K562 (cell line): ENCODE data around the gene FRYL. TPM values are rescaled to one million over a fixed set of nuclear protein-coding genes. Genes with fewer than 3 reads are reported as not detected.

Experiments used
- JUND ChIP-seq, 2 experiments: IDR thresholded peaks; 2 replicates in 1 of 2; 3 replicates in 1 of 2; pipeline ENCODE4 v1.6.1; 2011; ENCODE audit warnings: borderline replicate concordance in 2 of 2, low read depth in 2 of 2, low read length in 2 of 2, improper control_type of control experiment in 1 of 2, missing biosample characterization in 1 of 2, missing genetic modification characterization in 1 of 2, missing genetic modification reagents in 1 of 2
- SMARCA4 ChIP-seq: fragments of 450-650 bp; IDR thresholded peaks from 2 replicates; pipeline ENCODE4 v1.6.1; 2016
- TEAD1 ChIP-seq, 2 experiments: fragments of 450-650 bp in 1 of 2; sonication (generic) in 1 of 2; formaldehyde crosslinking; IDR thresholded peaks; 2 replicates each; pipeline versions ENCODE4 v1.4.0 to v1.8.0; 2020 to 2022; ENCODE audit warnings: mild to moderate bottlenecking in 2 of 2, missing genetic modification reagents in 1 of 2
- polyA plus RNA-seq, 8 experiments: library from polyadenylated mRNA; depleted of rRNA in 4 of 8; stranded (reverse) in 5 of 8; unstranded in 3 of 8; fragments of >200 nt; fragmentation: Nextera tagmentation in 2 of 8; fragmentation: Illumina TruSeq in 1 of 8; extraction: Ambion mirVana in 2 of 8; extraction: Trizol in 1 of 8; gene quantifications; 2 replicates each; pipeline versions ENCODE4 v1.2.1 to v1.2.3, GENCODE V29; 2011 to 2014; ENCODE audit warnings: inconsistent platforms in 1 of 8, missing spikeins in 1 of 8
- total RNA-seq, 7 experiments: library from RNA; depleted of rRNA in 6 of 7; stranded (reverse); fragments of >200 nt in 6 of 7; fragmentation: Illumina TruSeq in 2 of 7; extraction: Trizol in 2 of 7; gene quantifications; 2 replicates each; pipeline versions ENCODE4 v1.2.1 to v1.2.3, GENCODE V29; 2011 to 2021; ENCODE audit warnings: low replicate concordance in 1 of 7
- TF ChIP-seq, protein P1 (sequence below): fragments of 450-650 bp; formaldehyde crosslinking; conservative IDR thresholded peaks from 2 replicates; pipeline ENCODE4 v1.4.0; 2022; ENCODE audit warnings: mild to moderate bottlenecking, missing genetic modification characterization
- TF ChIP-seq, protein P2 (sequence below), 3 experiments: fragments of 200-800 bp in 1 of 3; sonication (Bioruptor generic) in 1 of 3; sonication (generic) in 1 of 3; formaldehyde crosslinking in 1 of 3; IDR thresholded peaks; 2 replicates each; pipeline versions ENCODE4 v1.6.1 to v1.8.0; 2016 to 2022; ENCODE audit warnings: mild to moderate bottlenecking in 2 of 3, missing compliant biosample characterization in 2 of 3, missing genetic modification characterization in 2 of 3, missing genetic modification reagents in 1 of 3
- TF ChIP-seq, protein P3 (sequence below), 3 experiments: fragments of 200-800 bp in 1 of 3; fragments of 250-450 bp in 1 of 3; fragments of 450-650 bp in 1 of 3; sonication (Bioruptor Pico) in 1 of 3; sonication (Bioruptor generic) in 1 of 3; formaldehyde crosslinking in 1 of 3; IDR thresholded peaks; 2 replicates each; pipeline versions ENCODE4 v1.6.1 to v1.8.0; 2016 to 2022; ENCODE audit warnings: mild to moderate bottlenecking in 2 of 3, missing genetic modification characterization in 2 of 3, missing compliant biosample characterization in 1 of 3, moderate library complexity in 1 of 3

Gene FRYL
- total and polyA plus RNA-seq, 9 of the 15 experiments (the other 6 are each of a cell fraction or from before 2014, with no cell fraction given), result 7.2 to 34.9 (median 15.9) TPM

DNA sequence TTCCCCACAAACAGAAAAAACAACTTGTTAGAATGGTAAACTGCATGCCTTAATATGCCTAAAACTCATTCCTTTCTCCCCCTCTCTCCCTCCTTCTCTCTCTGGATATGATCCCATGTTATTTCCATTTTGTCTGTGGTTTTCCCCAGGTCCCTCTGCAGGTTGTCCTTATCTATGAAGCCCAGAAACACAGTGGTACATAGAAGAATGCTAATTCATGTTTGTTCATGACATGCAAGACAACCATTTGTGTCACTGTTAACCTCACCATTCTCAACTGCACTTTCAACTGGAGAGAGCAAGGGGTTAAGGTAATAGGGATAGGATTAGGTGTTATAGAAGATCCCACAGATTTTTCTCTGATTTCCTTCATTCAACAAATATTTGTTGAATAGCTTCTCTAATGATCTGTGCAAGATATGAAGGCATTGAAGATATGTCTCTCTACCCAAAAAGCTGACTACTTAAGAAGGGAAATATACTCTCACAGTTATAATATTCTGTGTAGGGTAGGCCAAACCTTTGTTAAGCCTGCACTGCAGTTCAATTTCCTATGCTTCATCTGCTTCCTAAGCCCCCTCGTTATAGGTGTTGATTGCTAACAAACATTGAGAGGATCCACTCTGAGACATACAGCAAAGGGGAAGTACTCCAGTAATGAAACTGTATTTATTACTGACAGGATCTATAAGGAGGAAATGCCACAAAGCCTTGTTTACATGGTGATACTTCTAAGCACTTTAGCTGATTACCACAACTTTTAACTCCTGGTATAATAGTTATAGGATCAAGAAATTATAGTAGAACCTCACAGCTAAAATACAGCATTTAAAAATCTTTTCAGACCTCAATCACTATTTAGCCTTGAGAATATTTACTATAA, 96.1 kb downstream of the FRYL start (continued):
- TF ChIP-seq, protein P1, sequence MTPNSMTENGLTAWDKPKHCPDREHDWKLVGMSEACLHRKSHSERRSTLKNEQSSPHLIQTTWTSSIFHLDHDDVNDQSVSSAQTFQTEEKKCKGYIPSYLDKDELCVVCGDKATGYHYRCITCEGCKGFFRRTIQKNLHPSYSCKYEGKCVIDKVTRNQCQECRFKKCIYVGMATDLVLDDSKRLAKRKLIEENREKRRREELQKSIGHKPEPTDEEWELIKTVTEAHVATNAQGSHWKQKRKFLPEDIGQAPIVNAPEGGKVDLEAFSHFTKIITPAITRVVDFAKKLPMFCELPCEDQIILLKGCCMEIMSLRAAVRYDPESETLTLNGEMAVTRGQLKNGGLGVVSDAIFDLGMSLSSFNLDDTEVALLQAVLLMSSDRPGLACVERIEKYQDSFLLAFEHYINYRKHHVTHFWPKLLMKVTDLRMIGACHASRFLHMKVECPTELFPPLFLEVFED (CRISPR knock-in tag), result peak; percentile 64; the same call in 1 of the 2 replicates
- TF ChIP-seq JUND (IDR thresholded peaks at IDR 0.05; ENCODE audit: borderline replicate concordance, low read depth, low read length), result peak; percentile 68; the same call in 1 of the 2 replicates
- TF ChIP-seq JUND (tag; IDR thresholded peaks at IDR 0.05; ENCODE audit: borderline replicate concordance, low read depth, low read length), result peak; percentile 76; the same call in 2 of the 3 replicates
- peak; percentile 99 for TF ChIP-seq SMARCA4
- TF ChIP-seq, protein P2, sequence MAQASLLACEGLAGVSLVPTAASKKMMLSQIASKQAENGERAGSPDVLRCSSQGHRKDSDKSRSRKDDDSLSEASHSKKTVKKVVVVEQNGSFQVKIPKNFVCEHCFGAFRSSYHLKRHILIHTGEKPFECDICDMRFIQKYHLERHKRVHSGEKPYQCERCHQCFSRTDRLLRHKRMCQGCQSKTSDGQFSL (CRISPR knock-in tag; IDR thresholded peaks at IDR 0.05), result no peak
- TF ChIP-seq, protein P2 (tag; IDR thresholded peaks at IDR 0.05), result no peak
- peak; percentile 82 to 86; a peak in 3 of 4 replicates for TF ChIP-seq TEAD1 (CRISPR knock-in tag; IDR thresholded peaks at IDR 0.05)
- TF ChIP-seq, protein P3, sequence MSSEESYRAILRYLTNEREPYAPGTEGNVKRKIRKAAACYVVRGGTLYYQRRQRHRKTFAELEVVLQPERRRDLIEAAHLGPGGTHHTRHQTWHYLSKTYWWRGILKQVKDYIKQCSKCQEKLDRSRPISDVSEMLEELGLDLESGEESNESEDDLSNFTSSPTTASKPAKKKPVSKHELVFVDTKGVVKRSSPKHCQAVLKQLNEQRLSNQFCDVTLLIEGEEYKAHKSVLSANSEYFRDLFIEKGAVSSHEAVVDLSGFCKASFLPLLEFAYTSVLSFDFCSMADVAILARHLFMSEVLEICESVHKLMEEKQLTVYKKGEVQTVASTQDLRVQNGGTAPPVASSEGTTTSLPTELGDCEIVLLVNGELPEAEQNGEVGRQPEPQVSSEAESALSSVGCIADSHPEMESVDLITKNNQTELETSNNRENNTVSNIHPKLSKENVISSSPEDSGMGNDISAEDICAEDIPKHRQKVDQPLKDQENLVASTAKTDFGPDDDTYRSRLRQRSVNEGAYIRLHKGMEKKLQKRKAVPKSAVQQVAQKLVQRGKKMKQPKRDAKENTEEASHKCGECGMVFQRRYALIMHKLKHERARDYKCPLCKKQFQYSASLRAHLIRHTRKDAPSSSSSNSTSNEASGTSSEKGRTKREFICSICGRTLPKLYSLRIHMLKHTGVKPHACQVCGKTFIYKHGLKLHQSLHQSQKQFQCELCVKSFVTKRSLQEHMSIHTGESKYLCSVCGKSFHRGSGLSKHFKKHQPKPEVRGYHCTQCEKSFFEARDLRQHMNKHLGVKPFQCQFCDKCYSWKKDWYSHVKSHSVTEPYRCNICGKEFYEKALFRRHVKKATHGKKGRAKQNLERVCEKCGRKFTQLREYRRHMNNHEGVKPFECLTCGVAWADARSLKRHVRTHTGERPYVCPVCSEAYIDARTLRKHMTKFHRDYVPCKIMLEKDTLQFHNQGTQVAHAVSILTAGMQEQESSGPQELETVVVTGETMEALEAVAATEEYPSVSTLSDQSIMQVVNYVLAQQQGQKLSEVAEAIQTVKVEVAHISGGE (CRISPR knock-in tag; IDR thresholded peaks at IDR 0.05), result no peak; a peak in 1 of 6 replicates
